Left colon (tissue), 2 donors: Measurements from ENCODE around the gene UBXN7. TPM values are rescaled to one million over a fixed set of nuclear protein-coding genes. Genes with fewer than 3 reads are reported as not detected.
"Not testable (repeated sequence)": the region's sequence is repeated elsewhere in the genome, so short reads cannot be mapped to it uniquely, and the experiment has no call there.

Experiments used
- ATAC-seq: fragments of 200-7000 bp; cut with Tn5 transposase; one replicate; pipeline ENCODE4 v1.9.1; 2020; ENCODE audit warnings: mild to moderate bottlenecking, moderate library complexity
- DNase-seq, 2 donors: peaks; one replicate each; pipeline ENCODE4 v3.0.0-alpha.2; 2020
- intact Hi-C, 2 donors: fragments of 100-400 bp; cut with DNase I in 1 of 2; cut with micrococcal nuclease in 1 of 2; formaldehyde crosslinking; loops; one replicate each; pipeline versions ENCODE4 v1.11.2 to v1.14.0; 2022; cut with DNase I, micrococcal nuclease
- long read RNA-seq: library from polyadenylated mRNA; unstranded; transcript quantifications from one replicate; pipeline ENCODE4 v2.0.0, GENCODE V29; 2021
- total RNA-seq, 2 donors: library from RNA; stranded (reverse); fragmentation: NEBNext Ultra II Directional; extraction: Animal tissue kit (Norgen Biotek cat#: 25700); gene quantifications; one replicate each; pipeline ENCODE4 v1.2.1, GENCODE V29; 2021
- donor health status: DM: no; HTN: no; CAD: no.
- donor health status: DM: yes; HTN: yes; CAD: no.

The UBXN7 gene, protein sequence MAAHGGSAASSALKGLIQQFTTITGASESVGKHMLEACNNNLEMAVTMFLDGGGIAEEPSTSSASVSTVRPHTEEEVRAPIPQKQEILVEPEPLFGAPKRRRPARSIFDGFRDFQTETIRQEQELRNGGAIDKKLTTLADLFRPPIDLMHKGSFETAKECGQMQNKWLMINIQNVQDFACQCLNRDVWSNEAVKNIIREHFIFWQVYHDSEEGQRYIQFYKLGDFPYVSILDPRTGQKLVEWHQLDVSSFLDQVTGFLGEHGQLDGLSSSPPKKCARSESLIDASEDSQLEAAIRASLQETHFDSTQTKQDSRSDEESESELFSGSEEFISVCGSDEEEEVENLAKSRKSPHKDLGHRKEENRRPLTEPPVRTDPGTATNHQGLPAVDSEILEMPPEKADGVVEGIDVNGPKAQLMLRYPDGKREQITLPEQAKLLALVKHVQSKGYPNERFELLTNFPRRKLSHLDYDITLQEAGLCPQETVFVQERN
- total RNA-seq, result 10 to 100 TPM; 25.9 to 35.2 TPM
- long read RNA-seq, partial matches to known transcripts, result 0 of 4 reads
- long read RNA-seq, other reads (novel, unspliced or antisense), result 4 of 4 reads

DNA sequence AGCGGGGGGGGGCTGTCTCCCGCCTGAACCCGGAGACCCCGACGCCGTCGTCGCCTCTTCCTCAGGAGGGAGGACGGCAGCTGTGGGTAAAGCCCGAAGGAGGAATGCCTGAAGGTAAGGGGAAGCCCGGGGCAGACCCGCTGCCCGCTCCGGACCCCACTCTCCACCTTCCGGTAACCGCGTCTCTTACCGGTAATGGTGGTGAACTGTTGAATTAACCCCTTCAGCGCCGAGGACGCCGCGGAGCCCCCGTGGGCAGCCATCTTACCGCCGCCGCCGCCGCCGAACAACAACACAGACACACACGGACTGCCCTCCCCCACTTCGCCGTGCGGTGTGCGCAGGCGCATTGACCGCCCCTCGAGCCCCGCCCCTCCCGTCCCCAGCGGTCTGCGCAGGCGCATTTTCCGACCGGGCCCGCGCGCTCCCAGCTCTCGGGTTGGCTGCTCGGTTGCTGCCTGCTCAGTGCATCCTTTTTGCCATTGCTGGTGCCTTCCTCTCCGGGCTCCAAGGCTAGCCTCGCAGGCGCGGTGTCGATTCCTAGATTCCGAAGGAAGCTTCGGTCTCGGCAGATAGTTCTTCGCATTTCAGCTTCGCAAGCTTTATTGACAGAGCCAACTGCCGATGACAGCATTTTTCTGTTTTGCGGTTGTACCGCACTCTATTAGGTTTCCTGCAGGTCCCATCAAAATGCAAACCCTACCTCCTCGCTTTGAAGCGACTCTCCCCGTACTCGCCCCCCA lies at the start of gene UBXN7:
Gene UBXN7, minus strand, starts transcription at position 291 of the 743 bp plus-strand sequence. Its CDS starts 28 bp downstream, at position 263.
- ATAC-seq, result peak; percentile 95
- DNase-seq, result peak; percentile 92 to 96
- intact Hi-C loops, result no loop called here

DNA sequence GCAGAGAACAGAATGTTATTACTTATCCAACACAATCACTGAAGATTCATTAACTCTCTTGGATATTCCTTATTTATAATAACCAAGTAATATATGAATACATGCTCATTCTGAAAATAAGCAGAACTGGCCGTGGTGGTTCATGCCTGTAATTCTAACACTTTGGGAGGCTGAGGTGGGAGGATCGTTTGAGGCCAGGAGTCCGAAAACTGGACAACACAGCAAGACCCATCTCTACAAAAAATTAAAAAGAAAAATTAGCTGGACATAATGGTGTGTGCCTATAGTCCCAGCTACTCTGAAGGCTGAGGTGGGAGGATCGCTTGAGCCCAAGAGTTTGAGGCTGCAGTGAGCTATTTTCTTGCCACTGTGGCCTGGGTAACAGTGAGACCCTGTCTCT lies 45.5 kb upstream of the UBXN7 start:
- intact Hi-C loops, result no loop called here
- no peak for ATAC-seq
- no peak for DNase-seq

GRCh38 chr3:196472286-196472685 lies 40.1 kb upstream of the UBXN7 start:
- no peak for DNase-seq
- ATAC-seq, result no peak
- intact Hi-C loops, result no loop called here

- intact Hi-C loops, result no loop called here
- no peak for ATAC-seq
These were observed 39.3 kb upstream of the UBXN7 start for GRCh38 chr3:196471551-196471950.

DNA sequence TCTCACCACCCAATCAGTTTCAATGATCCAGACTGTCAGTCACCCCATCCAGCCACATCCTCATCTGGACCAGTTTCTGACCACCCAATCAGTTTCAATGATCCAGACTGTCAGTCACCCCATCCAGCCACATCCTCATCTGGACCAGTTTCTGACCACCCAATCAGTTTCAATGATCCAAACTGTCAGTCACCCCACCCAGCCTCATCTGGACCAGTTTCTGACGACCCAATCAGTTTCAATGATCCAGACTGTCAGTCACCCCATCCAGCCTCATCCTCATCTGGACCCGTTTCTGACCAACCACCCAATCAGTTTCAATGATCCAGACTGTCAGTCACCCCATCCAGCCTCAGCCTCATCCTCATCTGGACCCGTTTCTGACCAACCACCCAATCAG lies 38.0 kb upstream of the UBXN7 start:
- ATAC-seq, DNase-seq, intact Hi-C loops: not testable (repeated sequence)

More at GRCh38 chr3:196471551-196471950, 39.3 kb upstream of the UBXN7 start:
- DNase-seq, result no peak

GRCh38 chr3:196463804-196464203 lies 31.6 kb upstream of the UBXN7 start:
- DNase-seq, result no peak
- intact Hi-C loops, result no loop called here
- no peak for ATAC-seq

DNA sequence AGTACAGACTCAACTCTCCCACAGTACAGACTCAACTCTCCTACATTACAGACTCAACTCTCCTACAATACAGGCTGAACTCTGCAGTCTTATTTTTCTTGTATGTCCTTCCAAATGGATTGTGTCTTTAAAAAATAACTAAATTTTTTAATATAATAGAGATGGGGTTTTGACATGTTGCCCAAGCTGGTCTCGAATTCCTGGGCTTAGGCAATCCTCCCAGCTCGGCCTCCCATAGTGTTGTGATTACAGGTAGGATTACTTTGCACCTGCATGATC lies 31.2 kb upstream of the UBXN7 start:
- intact Hi-C loops, result no loop called here
- no peak for ATAC-seq
- no peak for DNase-seq

DNA sequence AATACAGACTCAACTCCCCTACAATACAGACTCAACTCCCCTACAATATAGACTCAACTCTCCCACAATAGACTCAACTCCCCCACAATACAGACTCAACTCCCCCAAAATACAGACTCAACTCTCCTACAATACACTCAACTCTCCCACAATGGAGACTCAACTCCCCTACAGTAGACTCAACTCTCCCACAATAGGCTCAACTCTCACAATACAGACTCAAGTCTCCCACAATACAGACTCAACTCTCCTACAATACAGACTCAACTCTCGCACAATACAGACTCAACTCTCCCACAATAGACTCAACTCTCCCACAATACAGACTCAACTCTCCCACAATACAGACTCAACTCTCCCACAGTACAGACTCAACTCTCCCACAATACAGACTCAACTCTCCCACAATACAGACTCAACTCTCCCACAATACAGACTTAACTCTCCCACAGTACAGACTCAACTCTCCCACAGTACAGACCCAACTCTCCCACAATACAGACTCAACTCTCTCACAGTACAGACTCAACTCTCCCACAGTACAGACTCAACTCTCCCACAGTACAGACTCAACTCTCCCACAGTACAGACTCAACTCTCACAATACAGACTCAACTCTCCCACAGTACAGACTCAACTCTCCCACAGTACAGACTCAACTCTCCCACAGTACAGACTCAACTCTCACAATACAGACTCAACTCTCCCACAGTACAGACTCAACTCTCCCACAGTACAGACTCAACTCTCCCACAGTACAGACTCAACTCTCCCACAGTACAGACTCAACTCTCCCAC lies 30.7 kb upstream of the UBXN7 start:
- DNase-seq, ATAC-seq, intact Hi-C loops: not testable (repeated sequence)

- ATAC-seq (no peak), DNase-seq (no peak)
- intact Hi-C loops, result no loop called here
These were observed 25.8 kb upstream of the UBXN7 start for GRCh38 chr3:196458063-196458462.

DNA sequence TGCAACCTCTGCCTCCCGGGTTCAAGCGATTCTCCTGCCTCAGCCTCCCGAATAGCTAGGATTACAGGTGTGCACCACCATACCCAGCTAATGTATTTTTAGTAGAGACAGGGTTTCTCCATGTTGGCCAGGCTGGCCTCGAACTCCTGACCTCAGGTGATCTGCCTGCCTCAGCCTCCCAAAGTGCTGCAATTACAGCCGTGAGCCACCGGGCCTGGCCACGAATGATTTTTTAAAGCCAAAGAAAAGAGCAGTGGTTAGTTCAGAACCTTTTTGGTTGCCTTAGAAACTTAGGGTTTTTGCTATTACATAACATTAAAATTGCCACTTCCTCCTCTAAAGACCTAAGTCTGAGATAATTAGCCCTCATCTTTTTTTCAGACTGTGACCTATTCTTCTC lies 25.2 kb upstream of the UBXN7 start:
- ATAC-seq, DNase-seq, intact Hi-C loops: not testable (repeated sequence)

GRCh38 chr3:196454935-196455334 lies 22.7 kb upstream of the UBXN7 start:
- intact Hi-C loops, result no loop called here
- DNase-seq, result no peak
- no peak for ATAC-seq

GRCh38 chr3:196445391-196445790 lies 13.2 kb upstream of the UBXN7 start:
- intact Hi-C loops, ATAC-seq, DNase-seq: not testable (repeated sequence)

DNA sequence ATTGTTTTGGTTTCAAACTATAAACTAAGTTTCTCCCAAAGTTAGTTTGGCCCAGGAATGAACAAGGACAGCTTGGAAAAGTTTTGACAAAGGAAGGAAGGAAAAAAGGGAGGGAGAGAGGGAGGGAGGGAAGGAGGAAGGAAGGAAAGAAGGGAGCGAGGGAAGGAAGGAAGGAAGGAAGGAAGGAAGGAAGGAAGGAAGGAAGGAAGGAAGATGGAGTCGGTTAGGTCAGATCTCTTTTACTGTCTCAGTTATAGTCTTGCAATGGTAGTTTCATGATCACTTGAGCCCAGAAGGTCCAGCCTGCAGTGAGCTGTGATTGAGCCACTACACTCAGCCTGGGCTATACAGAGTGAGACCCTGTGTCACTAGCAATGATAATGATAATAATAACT lies 12.3 kb upstream of the UBXN7 start:
- intact Hi-C loops, result no loop called here
- DNase-seq (no peak), ATAC-seq (no peak)

- ATAC-seq (no peak), DNase-seq (no peak)
- intact Hi-C loops, result no loop called here
These were observed 8.5 kb upstream of the UBXN7 start for GRCh38 chr3:196440696-196441095.

GRCh38 chr3:196440041-196440537 lies 7.9 kb upstream of the UBXN7 start:
- no peak for DNase-seq
- no peak for ATAC-seq
- intact Hi-C loops, result no loop called here

DNA sequence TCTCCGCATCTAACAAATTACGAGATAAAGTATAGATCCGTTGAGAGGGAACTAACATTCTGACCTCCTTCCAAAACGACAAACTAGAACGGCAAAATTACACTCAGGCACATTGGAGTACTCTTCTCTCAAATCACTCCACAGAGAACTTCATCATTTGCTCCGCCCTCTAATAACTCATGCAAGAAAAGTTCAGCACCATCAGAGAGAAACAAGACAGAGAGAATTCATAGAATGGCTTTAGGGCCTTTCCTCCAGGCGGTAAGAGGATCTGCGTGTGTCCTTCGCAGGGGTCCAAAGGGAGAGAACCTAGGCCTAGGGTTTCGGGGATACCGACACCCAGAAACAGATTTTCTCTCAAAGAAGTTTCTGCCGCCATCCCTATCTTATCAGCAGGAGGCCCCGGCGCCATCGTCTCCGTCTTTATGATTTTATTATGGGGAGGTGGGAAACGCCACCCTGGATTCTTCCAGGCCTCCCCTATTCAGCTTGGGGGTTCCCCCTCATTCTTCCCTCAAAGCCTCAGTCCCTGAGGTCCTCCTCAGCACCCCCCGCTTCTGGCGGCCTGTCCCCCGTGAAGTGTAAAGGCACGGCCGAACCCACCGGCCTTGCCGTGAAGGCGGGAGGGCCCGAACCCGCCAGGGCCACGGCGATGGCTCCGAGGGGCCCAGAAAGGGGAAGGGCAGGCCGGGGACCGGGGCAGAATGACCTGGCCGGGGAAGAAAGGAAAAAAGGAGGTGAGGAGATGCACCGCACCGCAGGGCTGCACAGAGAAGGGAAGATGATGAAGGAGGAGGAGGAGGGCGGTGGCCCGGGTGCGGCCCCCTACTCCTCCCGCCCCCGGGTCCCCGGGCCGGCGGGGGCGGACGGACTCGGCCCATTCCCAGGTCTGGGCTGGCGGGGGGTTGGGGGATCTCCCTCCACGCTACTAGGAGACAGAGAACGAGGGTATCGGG lies 768 bp downstream of the UBXN7 start:
- DNase-seq, result peak; percentile 28 to 48
- intact Hi-C loops, result no loop called here
- ATAC-seq, result peak; percentile 38

- no peak for DNase-seq
- no peak for ATAC-seq
- intact Hi-C loops, result no loop called here
These were observed 4.2 kb downstream of the UBXN7 start for GRCh38 chr3:196428041-196428440.

DNA sequence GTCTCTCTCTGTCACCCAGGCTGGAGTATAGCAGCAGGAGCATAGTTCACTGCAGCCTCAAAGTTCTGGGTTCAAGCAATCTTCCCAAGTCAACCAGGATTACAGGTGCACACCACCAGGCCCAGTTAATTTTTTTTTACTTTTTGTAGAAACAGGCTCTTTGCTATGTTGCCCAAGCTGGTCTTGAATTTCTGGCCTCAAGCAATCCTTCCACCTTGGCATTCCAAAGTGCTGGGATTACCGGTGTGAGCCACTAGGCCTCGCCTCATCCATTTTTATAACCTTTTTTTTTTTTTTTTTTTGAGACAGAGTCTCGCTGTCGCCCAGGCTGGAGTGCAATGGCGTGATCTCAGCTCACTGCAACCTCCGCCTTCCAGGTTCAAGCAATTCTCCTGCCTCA lies 7.8 kb downstream of the UBXN7 start:
- ATAC-seq, DNase-seq, intact Hi-C loops: not testable (repeated sequence)
